ENCODE measurements around the gene SH3RF3.

Gene SH3RF3

GRCh38 chr2:109417701-109418335, 288.8 kb downstream of the SH3RF3 start:
- peak; percentile 24 for DNase-seq (ENCODE audit: low read depth)

- DNase-seq (ENCODE audit: low read depth): no peak
Measured at GRCh38 chr2:109418716-109419115, 289.7 kb downstream of the SH3RF3 start.

GRCh38 chr2:109419171-109419756, 290.3 kb downstream of the SH3RF3 start:
- no peak for DNase-seq (ENCODE audit: low read depth)

- DNase-seq (ENCODE audit: low read depth): peak; percentile 66
Measured at GRCh38 chr2:109419960-109420370, 291.0 kb downstream of the SH3RF3 start.

GRCh38 chr2:109421101-109421500, 292.1 kb downstream of the SH3RF3 start:
- DNase-seq (ENCODE audit: low read depth): no peak

- no peak for DNase-seq (ENCODE audit: low read depth)
Measured at GRCh38 chr2:109421642-109422041, 292.6 kb downstream of the SH3RF3 start.

GRCh38 chr2:109422071-109422757, 293.2 kb downstream of the SH3RF3 start:
- DNase-seq (ENCODE audit: low read depth): peak; percentile 41

GRCh38 chr2:109422758-109423500, 293.9 kb downstream of the SH3RF3 start:
- no peak for DNase-seq (ENCODE audit: low read depth)

- DNase-seq (ENCODE audit: low read depth): no peak
Measured at GRCh38 chr2:109423556-109424359, 294.8 kb downstream of the SH3RF3 start.

GRCh38 chr2:109425411-109425810, 296.4 kb downstream of the SH3RF3 start:
- no peak for DNase-seq (ENCODE audit: low read depth)

- no peak for DNase-seq (ENCODE audit: low read depth)
Measured at GRCh38 chr2:109427661-109428091, 298.7 kb downstream of the SH3RF3 start.

- no peak for DNase-seq (ENCODE audit: low read depth)
Measured at GRCh38 chr2:109428281-109428680, 299.3 kb downstream of the SH3RF3 start.

GRCh38 chr2:109428841-109429566, 300.0 kb downstream of the SH3RF3 start:
- no peak for DNase-seq (ENCODE audit: low read depth)

- DNase-seq (ENCODE audit: low read depth): no peak
Measured at GRCh38 chr2:109429567-109430328, 300.7 kb downstream of the SH3RF3 start.

GRCh38 chr2:109430329-109430636, 301.3 kb downstream of the SH3RF3 start:
- DNase-seq (ENCODE audit: low read depth): no peak

- DNase-seq (ENCODE audit: low read depth): no peak
Measured at GRCh38 chr2:109432421-109432820, 303.4 kb downstream of the SH3RF3 start.

- no peak for DNase-seq (ENCODE audit: low read depth)
Measured at GRCh38 chr2:109433486-109433885, 304.5 kb downstream of the SH3RF3 start.

- no peak for DNase-seq (ENCODE audit: low read depth)
Measured at GRCh38 chr2:109433926-109434325, 304.9 kb downstream of the SH3RF3 start.

GRCh38 chr2:109434351-109434750, 305.3 kb downstream of the SH3RF3 start:
- DNase-seq (ENCODE audit: low read depth): no peak

GRCh38 chr2:109435066-109435690, 306.2 kb downstream of the SH3RF3 start:
- DNase-seq (ENCODE audit: low read depth): no peak

Data from amniotic epithelial cell (primary cell).